Measurements from ENCODE around the gene LSS. TPM values are rescaled to one million over a fixed set of nuclear protein-coding genes. Genes with fewer than 3 reads are reported as not detected.
A peak's percentile ranks its signal among the peaks of the same experiment; 100 is the strongest.

Gene LSS
- total RNA-seq, 1 donor from 2014 or later = 92.0 TPM

- Mint-ChIP-seq H3K4me3 (ENCODE audit: unreplicated experiment) (no peak overlapping the region), H3K36me3 (ENCODE audit: unreplicated experiment) (no peaks in the 10 kb centered on the region), H3K27ac (ENCODE audit: unreplicated experiment) (no peak overlapping the region), H3K27me3 (ENCODE audit: unreplicated experiment) (no peaks in the 10 kb centered on the region), H3K9me3 (ENCODE audit: unreplicated experiment) (no peaks in the 10 kb centered on the region), H3K4me1 (ENCODE audit: unreplicated experiment) (peaks cover 11% of the 10 kb centered on the region)
- no peak for DNase-seq (ENCODE audit: extremely low spot score, unreplicated experiment)
- no peak for TF ChIP-seq CTCF (IDR thresholded peaks at IDR 0.05)
Observed at GRCh38 chr21:46146856-46147255, 81.7 kb downstream of the LSS start.

- Mint-ChIP-seq H3K4me1 (ENCODE audit: unreplicated experiment) (peaks cover 11% of the 10 kb centered on the region), H3K27me3 (ENCODE audit: unreplicated experiment) (no peaks in the 10 kb centered on the region), H3K4me3 (ENCODE audit: unreplicated experiment) (no peak overlapping the region), H3K9me3 (ENCODE audit: unreplicated experiment) (no peaks in the 10 kb centered on the region), H3K36me3 (ENCODE audit: unreplicated experiment) (peaks cover 3% of the 10 kb centered on the region), H3K27ac (ENCODE audit: unreplicated experiment) (no peak overlapping the region)
- DNase-seq (ENCODE audit: extremely low spot score, unreplicated experiment) = no peak
- TF ChIP-seq CTCF (IDR thresholded peaks at IDR 0.05) = no peak
Observed at GRCh38 chr21:46145840-46146691, 82.5 kb downstream of the LSS start.

- no peak for DNase-seq (ENCODE audit: extremely low spot score, unreplicated experiment)
- Mint-ChIP-seq H3K4me1 (ENCODE audit: unreplicated experiment) (peaks cover 11% of the 10 kb centered on the region), H3K27me3 (ENCODE audit: unreplicated experiment) (peaks cover 6% of the 10 kb centered on the region), H3K4me3 (ENCODE audit: unreplicated experiment) (no peak overlapping the region), H3K9me3 (ENCODE audit: unreplicated experiment) (no peaks in the 10 kb centered on the region), H3K27ac (ENCODE audit: unreplicated experiment) (no peak overlapping the region), H3K36me3 (ENCODE audit: unreplicated experiment) (peaks cover 3% of the 10 kb centered on the region)
- TF ChIP-seq CTCF (IDR thresholded peaks at IDR 0.05) = no peak
Observed at GRCh38 chr21:46145159-46145839, 83.3 kb downstream of the LSS start.

GRCh38 chr21:46144464-46145070 lies 84.0 kb downstream of the LSS start:
- DNase-seq (ENCODE audit: extremely low spot score, unreplicated experiment) = no peak
- H3K36me3 Mint-ChIP-seq (ENCODE audit: unreplicated experiment) = peaks cover 3% of the 10 kb centered on the region
- peaks cover 11% of the 10 kb centered on the region for H3K4me1 Mint-ChIP-seq (ENCODE audit: unreplicated experiment)
- H3K4me3 Mint-ChIP-seq (ENCODE audit: unreplicated experiment) = no peak overlapping the region
- peak overlapping the region; percentile 63 for H3K27ac Mint-ChIP-seq (ENCODE audit: unreplicated experiment)
- TF ChIP-seq CTCF (IDR thresholded peaks at IDR 0.05) = no peak
- no peaks in the 10 kb centered on the region for H3K9me3 Mint-ChIP-seq (ENCODE audit: unreplicated experiment)
- peaks cover 11% of the 10 kb centered on the region for H3K27me3 Mint-ChIP-seq (ENCODE audit: unreplicated experiment)
